ENCODE results near the gene COL6A1.
"Not testable (repeated sequence)": the region's sequence is repeated elsewhere in the genome, so short reads cannot be mapped to it uniquely, and the experiment has no call there.

The COL6A1 gene

DNA sequence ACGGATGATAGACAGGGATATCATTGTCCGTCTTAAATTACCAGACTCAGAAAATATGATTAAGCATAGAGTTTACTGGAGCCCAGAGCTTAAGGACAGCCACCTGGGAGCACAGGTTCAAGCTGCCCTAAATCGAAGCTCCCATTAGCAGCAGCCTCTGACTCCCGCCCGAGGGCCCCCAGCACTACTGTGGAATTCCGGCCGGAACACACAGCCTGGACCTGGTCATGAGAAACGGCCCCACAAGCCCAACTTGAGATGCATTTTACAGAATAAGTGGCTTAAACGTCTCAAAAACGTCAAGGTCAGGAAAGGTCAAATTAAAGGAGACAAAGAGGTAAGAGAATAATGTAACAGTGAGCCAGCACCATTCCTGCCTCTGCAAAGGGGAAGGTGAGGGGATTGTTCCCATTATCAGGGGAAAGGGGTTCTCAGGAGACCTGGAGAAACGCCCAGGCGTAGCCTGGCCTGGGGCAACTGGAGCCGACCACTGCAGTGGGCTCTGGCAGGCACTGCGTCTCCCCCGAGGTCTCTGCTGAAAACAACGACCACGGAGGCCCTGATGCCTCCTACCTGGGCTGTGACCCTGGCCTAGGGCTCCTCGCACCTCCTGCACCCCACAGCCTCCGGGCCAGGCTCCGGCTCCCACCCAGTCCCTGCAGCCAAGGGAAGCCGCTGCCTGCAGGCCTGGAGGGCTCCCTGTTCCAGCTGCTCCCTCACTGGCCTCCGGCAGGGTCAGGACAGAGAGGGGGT lies 11.5 kb upstream of the COL6A1 start:
- no peak for DNase-seq

DNA sequence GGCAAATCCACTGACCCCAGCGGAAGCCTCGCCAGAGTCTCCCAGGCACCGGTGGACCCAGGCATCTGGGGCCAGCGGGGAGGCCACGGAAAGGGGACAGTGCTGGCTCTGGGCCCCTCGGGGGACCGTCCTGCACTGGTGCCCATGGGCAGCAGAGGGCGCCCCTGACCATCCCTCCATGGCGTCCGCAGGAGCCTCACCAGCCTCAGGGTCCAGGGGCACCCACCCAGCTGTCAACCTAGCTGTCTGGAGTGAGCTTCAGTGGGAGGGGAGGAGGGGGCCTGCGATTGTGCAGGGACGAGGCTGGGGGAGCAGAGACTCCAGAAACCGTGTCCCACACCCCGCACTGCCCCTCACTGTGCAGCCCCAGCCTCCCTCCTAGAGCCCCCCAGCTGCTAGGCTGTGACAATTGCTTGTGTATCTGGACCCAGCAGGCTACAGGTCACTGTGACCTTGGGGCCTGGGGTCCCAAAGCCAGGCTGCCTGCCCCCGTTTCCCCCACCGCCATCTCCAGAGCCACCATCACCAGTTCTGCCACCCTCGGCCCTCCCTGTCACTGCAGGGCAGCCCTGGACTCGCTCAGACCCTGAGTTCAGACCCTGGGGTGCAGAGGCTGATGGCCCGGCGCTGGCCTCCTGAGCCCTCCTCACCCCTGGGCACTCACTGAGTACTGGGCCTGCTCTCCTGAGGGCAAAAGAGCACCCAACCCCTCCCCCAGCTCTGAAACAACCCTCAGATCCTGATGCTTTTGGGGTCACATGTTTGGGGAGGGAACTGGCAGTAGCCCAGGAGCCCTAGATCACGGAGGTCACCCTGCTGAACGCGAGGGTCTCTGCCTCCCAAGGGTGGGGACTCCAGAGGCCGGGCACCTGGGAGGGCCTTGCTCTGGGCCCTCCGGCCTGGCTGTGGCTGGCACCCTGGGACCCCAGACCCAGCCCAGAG lies 10.6 kb upstream of the COL6A1 start:
- DNase-seq: no peak

DNA sequence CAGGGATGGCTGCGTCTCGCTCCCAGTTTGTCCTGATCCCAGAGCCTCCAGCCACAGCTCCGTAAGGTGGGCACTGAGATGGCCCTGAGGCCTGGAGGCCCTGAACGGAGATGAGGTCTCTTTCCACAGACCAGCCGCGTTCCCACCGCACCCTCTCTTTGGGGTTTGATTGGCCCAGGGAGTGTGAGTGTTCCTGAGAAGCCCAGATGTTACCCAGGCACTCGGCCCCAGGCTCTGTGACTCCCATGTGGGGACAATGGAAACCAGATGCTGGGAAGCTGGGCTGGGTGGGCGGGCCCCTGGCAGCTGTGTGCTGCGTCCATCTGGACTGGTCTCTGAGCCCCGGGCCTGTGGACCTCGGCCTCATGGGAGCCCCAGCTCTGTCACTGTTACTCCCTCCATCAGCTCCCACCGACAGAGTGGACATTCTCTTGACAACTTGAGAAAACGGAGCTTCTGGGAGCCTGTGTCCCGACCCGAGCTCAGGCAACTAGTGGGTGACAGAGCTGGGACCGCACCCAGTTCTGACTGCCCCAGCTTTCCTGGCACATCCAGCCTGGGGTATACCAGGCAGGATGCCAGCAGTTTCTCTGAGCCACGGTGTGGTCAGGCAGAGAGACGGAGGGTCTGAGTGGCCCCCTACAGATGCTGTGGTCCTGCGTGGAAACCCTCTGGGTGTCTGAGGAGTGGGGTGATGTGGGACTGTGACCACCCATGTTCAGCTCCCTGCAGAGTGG lies 9.8 kb upstream of the COL6A1 start:
- DNase-seq: no peak

DNA sequence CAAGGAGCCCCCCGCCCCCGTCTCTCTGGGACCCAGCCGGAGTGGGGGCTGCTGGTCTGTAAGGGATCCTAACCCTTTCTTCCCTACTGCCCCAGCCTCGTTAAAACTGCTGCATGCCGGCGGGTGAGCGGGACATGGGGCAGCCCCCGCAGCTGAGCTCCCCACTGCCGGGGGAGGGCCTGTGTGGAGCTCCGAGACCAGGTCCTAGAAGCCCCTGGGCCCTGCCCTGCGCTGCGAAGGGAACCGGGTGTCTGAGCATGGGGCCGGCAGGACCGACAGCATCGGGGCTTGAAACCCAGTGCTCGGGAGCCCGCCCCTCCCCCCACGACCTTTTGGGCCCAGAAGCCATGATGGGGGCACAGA lies 9.2 kb upstream of the COL6A1 start:
- no peak for DNase-seq

DNA sequence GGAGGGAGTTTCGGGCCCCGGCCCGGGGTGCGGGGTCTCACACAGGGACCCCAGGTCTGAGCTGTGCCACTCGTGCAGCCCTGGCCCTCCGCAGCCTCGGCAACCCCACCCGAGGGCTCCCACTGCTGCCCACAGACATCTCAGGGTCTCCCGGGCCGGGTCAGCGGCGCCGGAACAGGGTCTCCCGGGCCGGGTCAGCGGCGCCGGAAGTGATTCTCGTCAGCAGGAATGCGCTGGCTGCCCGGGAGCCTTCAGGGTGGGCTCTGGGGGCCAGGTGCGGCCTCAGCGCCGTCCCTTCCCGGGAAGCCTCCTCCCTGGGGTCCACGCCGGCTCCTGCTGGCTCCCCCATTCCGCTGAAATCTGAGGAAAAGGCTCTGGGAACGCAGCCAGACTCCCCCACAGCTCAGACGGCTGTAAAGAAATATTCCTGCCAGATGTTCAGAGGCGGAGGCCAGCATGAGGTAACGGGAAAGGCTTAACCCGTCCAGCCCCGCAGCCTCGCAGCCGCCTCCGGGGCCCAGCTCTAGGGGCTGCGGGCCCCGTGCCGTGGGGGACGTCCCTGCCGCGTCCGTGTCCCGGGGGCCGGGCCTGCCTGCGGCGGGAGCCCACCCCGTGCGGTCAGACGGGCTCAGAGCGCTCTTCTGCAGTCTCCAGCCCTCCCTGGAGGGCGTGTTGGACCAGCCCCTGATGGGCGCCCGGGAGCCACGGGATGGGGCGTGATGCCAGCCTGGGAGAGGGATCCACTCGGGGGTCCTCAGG lies 8.7 kb upstream of the COL6A1 start:
- DNase-seq: no peak

DNA sequence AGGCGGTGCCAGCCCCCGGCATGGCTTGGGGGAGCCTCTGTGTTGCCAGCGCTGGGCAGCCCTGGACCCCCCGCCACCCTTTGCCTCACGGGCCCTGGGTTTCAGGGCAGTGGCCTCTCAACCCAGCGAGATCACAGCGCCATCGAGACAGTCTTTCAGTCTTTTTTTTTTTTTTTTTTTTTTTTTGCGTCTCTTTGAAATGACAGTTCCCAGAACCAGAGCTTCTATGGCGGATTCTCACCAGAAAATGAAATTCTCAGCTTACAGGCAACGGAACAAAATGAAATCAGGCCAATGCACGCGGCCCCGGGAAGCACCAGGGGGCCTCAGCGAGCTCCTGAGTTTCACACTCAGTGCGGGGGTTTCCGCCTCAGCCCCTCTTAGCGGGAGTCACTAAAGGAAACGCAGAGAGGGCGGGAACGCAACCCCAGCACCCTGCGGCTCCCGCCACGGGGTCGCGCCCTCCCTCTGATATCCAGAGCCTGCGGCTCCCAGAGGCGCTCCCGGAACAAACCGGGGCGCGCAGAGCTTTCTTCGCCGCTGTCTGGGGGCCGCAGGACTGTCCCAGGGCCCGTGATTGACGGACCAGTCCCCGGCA lies 8.0 kb upstream of the COL6A1 start:
- DNase-seq: no peak

DNA sequence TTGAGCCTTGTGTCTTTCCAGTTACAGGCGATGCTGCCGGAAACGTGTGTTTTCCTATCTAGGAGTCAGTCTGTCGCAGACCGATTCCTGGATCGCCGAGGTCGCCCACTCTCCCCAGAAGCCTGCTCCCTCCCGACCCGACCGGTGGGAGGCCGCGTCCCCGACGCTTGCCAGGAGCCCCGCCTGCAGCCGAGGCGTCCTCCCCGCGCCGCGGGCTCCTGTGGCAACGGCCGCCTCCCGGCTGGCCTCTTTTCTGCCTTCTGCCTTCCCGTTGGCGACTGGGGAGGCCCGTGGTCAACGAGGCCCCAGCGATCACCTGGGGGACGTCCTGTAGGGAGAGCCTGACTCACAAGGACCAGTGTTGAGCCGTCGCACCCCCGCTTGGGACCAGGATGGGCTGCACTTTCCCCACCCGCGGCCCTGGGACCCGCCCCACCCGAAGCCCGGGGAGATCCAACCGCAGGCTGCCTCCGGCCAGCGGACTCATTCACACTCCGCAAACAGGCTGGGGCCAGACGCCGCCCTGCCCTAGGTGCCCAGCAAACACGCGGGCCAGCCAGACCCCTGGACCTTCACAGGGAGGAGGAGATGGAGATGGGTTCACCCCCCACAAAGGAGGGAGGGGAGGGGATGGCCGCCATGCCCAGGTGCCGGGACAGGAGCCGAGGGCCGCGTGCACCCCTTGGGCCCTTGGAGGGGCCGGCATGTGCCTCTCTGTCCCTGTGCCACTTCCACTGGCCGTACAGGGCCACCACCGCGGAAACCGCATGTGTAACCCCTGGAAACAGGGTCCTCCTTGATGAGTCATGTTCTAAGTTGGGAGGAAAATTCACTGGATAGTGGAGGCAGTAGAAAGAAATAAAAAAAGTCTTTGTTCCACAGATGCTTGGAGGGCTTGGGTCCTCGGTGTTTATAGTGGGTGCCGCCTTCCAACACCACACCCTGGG lies 7.2 kb upstream of the COL6A1 start:
- no peak for DNase-seq

DNA sequence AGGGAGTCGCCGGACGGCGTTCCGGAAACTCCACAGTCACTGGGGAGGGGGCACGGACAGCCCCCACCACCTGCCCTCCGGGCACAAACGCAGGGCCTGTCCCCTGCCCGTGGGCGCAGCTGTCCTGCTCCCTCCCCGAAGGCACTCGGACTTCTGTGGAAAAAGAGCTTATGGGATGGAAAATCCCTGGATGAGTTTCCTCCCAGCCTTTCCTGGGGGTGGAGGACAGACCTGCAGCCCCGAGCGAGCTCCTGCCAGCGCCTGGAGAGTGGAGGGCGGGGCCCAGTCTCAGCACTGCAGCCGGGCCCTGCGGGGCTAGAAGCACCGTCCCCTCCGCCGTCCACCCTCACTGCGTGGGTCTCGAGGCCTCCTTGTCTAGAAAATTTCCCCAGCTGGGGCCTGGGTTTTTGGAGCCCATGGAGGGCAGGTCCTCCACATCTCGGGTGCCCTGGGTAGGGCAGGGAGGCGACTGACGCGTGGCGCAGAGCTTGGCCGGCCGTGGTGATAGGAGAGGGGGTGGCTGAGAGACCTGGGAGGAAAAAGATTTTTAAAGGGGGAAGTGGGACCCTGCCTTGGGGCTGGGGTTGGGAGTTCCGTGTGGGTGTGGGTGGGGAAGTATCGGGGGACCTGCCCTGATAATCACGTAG lies 6.4 kb upstream of the COL6A1 start:
- DNase-seq: no peak

DNA sequence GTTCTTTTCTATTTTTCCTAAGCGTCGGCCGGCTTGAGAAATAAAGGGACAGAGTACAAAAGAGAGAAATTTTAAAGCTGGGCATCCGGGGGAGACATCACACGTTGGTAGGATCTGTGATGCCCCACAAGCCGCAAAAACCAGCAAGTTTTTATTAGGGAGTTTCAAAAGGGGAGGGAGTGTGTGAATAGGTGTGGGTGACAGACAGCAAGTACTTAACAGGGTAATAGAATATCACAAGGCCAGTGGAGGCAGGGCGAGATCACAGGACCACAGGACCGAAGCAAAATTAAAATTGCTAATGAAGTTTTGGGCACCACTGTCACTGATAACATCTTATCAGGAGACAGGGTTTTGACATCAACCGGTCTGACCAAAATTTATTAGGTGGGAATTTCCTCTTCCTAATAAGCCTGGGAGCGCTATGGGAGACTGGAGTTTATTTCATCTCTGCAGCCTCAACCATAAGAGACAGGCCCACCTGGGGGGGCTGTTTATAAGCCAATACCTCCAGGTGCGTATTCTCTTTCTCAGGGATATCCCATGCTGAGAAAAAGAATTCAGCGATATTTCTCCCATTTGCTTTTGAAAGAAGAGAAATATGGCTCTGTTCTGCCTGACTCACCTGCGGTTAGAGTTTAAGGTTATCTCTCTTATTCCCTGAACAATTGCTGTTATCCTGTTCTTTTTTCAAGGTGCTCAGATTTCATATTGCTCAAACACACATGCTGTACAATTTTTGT lies 5.7 kb upstream of the COL6A1 start:
- not testable (repeated sequence) for DNase-seq

DNA sequence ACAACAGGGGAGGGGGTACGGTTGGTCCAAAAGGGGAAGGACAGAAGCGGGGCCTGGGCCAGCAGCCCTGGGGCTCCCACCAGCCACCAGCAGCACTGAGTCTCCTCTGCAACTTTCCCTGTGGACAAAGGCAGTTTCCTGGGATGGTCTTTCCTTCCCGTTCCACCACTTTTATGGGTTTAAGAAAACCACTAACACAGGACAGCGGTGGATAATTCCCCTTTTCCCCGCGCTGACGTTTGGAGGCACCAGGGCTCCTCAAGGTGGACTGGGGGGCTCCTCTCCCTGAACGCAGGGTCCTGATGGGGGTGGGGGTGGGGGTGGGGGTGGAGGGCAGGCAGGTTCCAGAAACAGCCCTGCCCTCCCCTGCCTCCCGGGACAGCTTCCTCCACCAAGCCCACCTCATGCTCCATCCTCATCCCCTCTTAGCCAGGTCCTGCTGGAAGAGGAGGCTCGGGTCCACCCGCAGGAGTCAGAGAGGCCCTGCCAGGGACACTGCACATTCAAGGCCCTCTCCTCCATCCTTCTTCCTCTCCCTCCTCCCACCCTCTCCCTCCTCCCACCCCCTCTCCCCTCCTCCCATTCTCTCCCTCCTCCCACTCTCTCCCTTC lies 4.8 kb upstream of the COL6A1 start:
- DNase-seq: no peak

DNA sequence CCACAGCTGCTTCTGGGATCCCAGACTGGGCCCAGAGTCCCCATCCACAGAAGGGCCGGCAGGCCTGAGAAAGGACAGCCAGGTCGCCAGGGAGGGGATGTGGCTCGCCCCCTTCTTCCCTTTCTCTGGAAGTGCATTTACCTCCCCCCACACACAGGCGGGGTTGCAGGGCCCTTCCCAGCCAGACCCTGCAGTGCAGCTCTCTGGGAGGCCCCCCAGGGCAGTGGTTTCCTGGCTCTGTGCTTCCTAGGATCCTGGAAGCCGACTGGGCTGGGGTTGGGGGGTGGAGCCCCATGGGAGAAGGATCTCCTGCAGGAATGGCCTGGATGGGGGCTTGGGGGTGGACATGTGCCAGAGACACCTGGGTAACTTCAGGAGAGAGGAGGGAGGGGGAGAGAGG lies 4.2 kb upstream of the COL6A1 start:
- DNase-seq: no peak

DNA sequence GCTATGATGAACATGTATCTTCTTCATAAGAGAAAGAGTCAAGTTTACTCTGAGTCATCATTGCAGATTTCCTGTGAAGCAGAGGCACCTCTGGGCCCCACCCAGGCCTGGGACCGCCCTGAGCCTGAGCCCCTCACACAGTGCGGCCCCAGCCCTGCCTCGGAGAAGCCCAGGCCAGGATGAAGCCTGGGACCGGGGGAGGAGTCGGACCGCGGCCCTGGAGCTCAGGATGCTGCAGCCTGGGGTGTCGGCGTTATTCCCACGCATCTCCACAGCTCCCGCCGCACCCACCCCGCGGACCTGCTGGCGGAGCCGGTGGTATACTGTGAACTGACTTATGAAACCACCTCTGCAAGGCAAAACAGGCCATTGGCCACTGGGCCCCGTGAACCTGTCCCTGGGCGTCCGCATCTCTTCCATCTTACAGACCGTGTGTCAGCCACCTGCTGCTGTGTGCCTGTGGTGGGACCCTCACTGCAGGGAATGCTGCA lies 2.4 kb upstream of the COL6A1 start:
- DNase-seq: no peak

DNA sequence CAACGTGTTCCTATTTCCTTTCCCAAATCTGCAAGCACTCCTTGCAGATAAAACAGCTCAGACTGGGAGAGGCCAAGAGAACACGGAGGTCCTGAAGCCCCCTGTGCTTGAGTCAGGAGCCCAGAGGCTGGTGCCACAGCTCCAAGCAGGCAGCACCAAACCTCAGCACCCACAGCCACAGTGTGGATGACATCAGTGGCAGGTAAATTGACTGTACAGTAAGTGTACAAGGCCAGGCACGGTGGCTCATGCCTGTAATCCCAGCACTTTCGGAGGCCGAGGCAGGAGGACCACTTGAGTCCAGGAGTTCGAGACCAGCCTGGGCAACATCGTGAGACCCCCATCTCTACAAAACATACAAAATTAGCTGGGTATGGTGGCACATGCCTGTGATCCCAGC lies 1.9 kb upstream of the COL6A1 start:
- DNase-seq: no peak

DNA sequence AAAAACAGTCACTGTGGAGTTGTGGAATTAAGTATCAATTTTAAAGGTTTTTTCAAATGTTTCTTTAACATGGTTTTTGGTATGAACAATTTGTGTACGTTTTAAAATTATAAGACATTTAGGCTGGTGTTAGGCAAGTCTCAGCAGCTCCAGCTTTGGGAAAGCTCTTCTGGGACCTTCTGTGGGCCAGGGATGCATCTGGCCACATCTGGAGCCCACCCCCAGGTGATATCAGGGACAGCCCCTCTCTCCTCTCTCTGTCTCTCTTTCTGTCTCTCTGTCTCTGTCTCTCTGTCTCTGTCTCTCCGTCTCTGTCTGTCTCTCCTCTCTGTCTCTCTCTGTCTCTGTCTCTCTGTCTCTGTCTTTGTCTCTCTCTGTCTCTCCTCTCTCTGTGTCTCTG lies 1.3 kb upstream of the COL6A1 start:
- no peak for DNase-seq

DNA sequence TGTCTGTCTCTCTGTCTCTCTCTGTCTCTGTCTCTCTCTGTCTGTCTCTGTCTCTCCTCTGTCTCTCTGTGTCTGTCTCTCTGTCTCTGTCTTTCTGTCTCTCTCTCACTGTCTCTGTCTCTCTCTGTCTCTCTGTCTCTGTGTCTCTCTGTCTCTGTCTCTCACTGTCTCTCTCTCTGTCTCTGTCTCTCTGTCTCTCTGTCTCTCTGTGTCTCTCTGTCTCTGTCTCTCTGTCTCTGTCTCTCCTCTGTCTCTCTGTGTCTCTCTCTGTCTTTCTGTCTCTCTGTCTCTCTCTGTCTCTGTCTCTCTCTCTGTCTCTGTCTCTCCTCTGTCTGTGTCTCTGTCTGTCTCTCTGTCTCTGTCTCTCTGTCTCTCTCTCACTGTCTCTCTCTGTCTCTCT lies 873 bp upstream of the COL6A1 start:
- DNase-seq: no peak

DNA sequence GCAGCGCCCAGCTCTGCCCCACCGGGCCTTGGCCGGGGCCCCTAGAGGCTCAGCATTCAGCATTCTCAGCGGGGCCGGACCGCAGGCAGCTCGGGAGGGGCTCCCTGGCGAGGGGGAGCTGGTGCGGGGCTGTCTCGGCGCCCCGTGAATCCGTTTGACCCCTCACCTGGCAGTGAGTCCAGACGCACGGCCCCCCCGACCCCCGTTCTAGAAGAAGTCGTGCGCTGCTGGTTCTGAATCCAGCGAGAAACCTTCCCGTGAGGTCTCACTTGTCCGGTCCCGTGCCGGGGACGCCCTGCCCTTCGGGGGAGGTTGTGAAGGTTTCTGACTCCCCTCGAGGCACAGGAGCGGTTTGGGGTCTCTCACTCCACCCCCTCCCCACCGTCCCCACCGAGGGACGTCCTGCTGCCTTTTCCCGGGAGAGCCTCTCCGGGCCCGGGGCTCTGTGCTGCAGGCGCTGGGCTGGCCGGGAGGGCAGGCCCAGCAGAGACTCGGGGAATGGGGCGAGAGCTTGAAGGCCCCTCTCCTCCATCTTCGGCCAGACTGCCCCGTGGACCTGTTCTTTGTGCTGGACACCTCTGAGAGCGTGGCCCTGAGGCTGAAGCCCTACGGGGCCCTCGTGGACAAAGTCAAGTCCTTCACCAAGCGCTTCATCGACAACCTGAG lies 655 bp downstream of the COL6A1 start:
- DNase-seq: no peak

DNA sequence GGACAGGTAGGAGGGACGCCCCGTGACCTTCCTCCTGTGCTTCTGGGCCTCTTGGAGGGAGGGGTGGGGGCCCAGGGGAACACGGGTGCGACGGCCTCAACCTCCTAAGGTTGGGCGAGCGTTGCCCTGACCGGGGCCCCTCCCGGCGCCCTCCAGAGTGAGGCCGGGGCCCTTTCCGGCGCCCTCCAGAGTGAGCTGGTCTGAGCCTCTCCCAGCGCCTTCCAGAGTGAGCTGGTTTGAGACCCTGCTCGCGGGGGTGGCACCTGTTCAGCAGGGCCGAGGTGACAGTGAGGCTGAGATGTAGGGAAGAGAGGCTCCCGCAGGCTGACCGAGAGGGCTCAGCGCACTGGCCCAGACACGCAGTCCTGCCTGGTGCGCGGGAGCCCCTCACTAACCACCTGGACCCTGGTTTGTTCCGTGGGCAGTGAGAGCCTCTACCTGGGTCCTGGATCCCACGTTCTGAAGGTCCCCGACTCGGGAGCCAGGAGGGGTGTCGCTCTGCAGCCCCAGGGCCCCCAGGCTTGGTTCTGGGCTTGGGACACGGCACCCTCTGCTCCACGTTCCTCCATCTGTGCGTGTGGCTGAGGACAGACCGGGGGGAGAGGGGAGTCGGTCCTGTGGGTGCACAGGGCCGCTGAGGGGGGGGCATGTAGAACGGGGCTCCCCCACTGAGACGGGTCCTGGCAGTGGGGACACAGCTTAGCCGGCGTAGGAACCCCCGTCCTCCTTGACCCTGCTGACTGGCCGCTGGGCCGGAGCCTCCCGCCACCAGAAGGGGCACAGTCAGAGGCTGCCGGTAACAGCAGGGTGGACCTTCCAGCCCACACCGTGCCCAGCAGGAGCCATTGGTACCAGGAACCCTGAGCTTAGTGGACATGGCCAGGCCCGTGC lies 1.4 kb downstream of the COL6A1 start:
- no peak for DNase-seq

DNA sequence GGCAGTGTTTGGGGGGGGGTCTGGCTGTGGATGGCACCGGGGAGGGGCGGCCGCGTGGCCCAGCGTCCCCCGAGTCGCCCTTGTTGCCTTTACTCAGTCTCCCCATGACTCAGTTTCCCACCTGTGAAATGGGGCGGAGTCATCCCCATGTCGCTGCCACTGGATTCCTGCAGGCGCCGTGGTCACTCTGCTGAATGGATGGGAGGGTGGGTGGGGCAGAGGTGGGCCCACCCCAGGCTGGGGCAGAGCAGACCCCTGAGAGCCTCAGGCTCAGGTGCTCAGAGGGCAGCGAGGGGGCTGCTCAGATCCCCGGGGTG lies 2.0 kb downstream of the COL6A1 start:
- no peak for DNase-seq
